H9 (cell line): Measurements from ENCODE around the gene ASF1B. TPM values are rescaled to one million over a fixed set of nuclear protein-coding genes. Genes with fewer than 3 reads are reported as not detected.

ENCODE experiments used
- DNase-seq: peaks from one replicate; pipeline ENCODE4 v3.0.0-alpha.2; 2017
- H2AFZ ChIP-seq: one replicate; pipeline ENCODE4 v1.6.1; 2013; ENCODE audit warnings: mild to moderate bottlenecking, low read length, control low read depth, moderate library complexity
- H2AK5ac ChIP-seq: 2 replicates; pipeline ENCODE4 v1.6.1; 2013; ENCODE audit warnings: low read length, control low read depth, mixed read lengths; ENCODE audit not compliant: insufficient read length
- H2BK120ac ChIP-seq: one replicate; pipeline ENCODE4 v1.6.1; 2013; ENCODE audit warnings: low read depth, mild to moderate bottlenecking, low read length, control low read depth, inconsistent platforms; ENCODE audit not compliant: poor library complexity, severe bottlenecking
- H2BK12ac ChIP-seq: 2 replicates; pipeline ENCODE4 v1.6.1; 2013; ENCODE audit warnings: low read length, control low read depth, mixed read lengths, low read depth; ENCODE audit not compliant: insufficient read length
- H2BK15ac ChIP-seq: 2 replicates; pipeline ENCODE4 v1.6.1; 2013; ENCODE audit warnings: low read depth, low read length, control low read depth
- H2BK20ac ChIP-seq: one replicate; pipeline ENCODE4 v1.6.1; 2013; ENCODE audit warnings: low read depth, mild to moderate bottlenecking, low read length, control low read depth, inconsistent platforms; ENCODE audit not compliant: poor library complexity, severe bottlenecking
- H2BK5ac ChIP-seq: 2 replicates; pipeline ENCODE4 v1.6.1; 2013; ENCODE audit warnings: low read length, control low read depth, mixed read lengths; ENCODE audit not compliant: insufficient read length
- H3K14ac ChIP-seq: 2 replicates; pipeline ENCODE4 v1.6.1; 2013; ENCODE audit warnings: low read length, control low read depth; ENCODE audit not compliant: insufficient read depth
- H3K18ac ChIP-seq: 2 replicates; pipeline ENCODE4 v1.6.1; 2013; ENCODE audit warnings: low read depth, mild to moderate bottlenecking, mixed read lengths, low read length, control low read depth; ENCODE audit not compliant: insufficient read length
- H3K23ac ChIP-seq: 2 replicates; pipeline ENCODE4 v1.6.1; 2013; ENCODE audit warnings: low read length, control low read depth, mixed read lengths, low read depth; ENCODE audit not compliant: insufficient read length
- H3K23me2 ChIP-seq: 2 replicates; pipeline ENCODE4 v1.6.1; 2013; ENCODE audit warnings: low read depth, mild to moderate bottlenecking, mixed read lengths, low read length, control low read depth; ENCODE audit not compliant: insufficient read length, poor library complexity, severe bottlenecking
- H3K27ac ChIP-seq: 2 replicates; pipeline ENCODE4 v1.5.1; 2013; ENCODE audit warnings: low read length, control low read depth, mixed read lengths, low read depth; ENCODE audit not compliant: insufficient read length
- H3K27me3 ChIP-seq: 2 replicates; pipeline ENCODE4 v1.6.1; 2013; ENCODE audit warnings: low read length, control low read depth, inconsistent platforms; ENCODE audit not compliant: insufficient read depth
- H3K4ac ChIP-seq: 2 replicates; pipeline ENCODE4 v1.6.1; 2013; ENCODE audit warnings: low read depth, mild to moderate bottlenecking, control low read depth, inconsistent platforms, low read length, moderate library complexity
- H3K4me1 ChIP-seq: 2 replicates; pipeline ENCODE4 v1.6.1; 2013; ENCODE audit warnings: low read length, control low read depth, inconsistent platforms; ENCODE audit not compliant: insufficient read depth
- H3K4me2 ChIP-seq: 2 replicates; pipeline ENCODE4 v1.6.1; 2013; ENCODE audit warnings: low read length, control low read depth, mixed read lengths; ENCODE audit not compliant: insufficient read length, insufficient read depth
- H3K56ac ChIP-seq: 2 replicates; pipeline ENCODE4 v1.6.1; 2013; ENCODE audit warnings: low read depth, mild to moderate bottlenecking, mixed read lengths, low read length, control low read depth; ENCODE audit not compliant: insufficient read length
- H3K79me1 ChIP-seq: 2 replicates; pipeline ENCODE4 v1.6.1; 2013; ENCODE audit warnings: low read depth, mild to moderate bottlenecking, moderate library complexity, low read length, control low read depth, inconsistent platforms; ENCODE audit not compliant: insufficient read depth, poor library complexity, severe bottlenecking
- H3K79me2 ChIP-seq: 2 replicates; pipeline ENCODE4 v1.6.1; 2013; ENCODE audit warnings: low read length, control low read depth, inconsistent platforms; ENCODE audit not compliant: insufficient read depth
- H3K9ac ChIP-seq: 2 replicates; pipeline ENCODE4 v1.6.1; 2013; ENCODE audit warnings: low read length, control low read depth, mixed read lengths; ENCODE audit not compliant: insufficient read length; ENCODE audit errors: extremely low read depth
- H3K9me3 ChIP-seq: one replicate; pipeline ENCODE4 v1.6.1; 2013; ENCODE audit warnings: low read depth, low read length, inconsistent platforms; ENCODE audit not compliant: control insufficient read depth
- H3T11ph ChIP-seq: one replicate; pipeline ENCODE4 v1.6.1; 2013; ENCODE audit warnings: mild to moderate bottlenecking, low read length, control low read depth, inconsistent platforms
- H4K20me1 ChIP-seq: one replicate; pipeline ENCODE4 v1.6.1; 2013; ENCODE audit not compliant: control insufficient read depth, insufficient read length, insufficient read depth
- H4K5ac ChIP-seq: 2 replicates; pipeline ENCODE4 v1.6.1; 2013; ENCODE audit warnings: low read depth, mild to moderate bottlenecking, mixed read lengths, low read length, control low read depth; ENCODE audit not compliant: insufficient read length
- H4K8ac ChIP-seq: replicated peaks from 2 replicates; pipeline ENCODE4 v1.6.1; 2013; ENCODE audit warnings: low read length, control low read depth, mixed read lengths, low read depth; ENCODE audit not compliant: insufficient read length
- H4K91ac ChIP-seq: 2 replicates; pipeline ENCODE4 v1.6.1; 2013; ENCODE audit warnings: low read depth, mild to moderate bottlenecking, moderate library complexity, mixed read lengths, low read length, control low read depth; ENCODE audit not compliant: insufficient read length
- H3K27ac Mint-ChIP-seq, 3 experiments: 2 replicates in 2 of 3; 3 replicates in 1 of 3; pipeline ENCODE4 v1.8.0; 2020 to 2021; ENCODE audit warnings: mixed read lengths in 3 of 3, mild to moderate bottlenecking in 1 of 3, moderate library complexity in 1 of 3
- H3K27me3 Mint-ChIP-seq: 2 replicates; pipeline ENCODE4 v1.8.0; 2021; ENCODE audit warnings: low read depth, mild to moderate bottlenecking, moderate library complexity, mixed read lengths
- H3K36me3 Mint-ChIP-seq, 3 experiments: 2 replicates in 2 of 3; 3 replicates in 1 of 3; pipeline ENCODE4 v1.8.0; 2020 to 2021; ENCODE audit warnings: low read depth in 3 of 3, mixed read lengths in 3 of 3; ENCODE audit not compliant: insufficient read depth in 1 of 3
- H3K4me1 Mint-ChIP-seq, 2 experiments: 2 replicates each; pipeline ENCODE4 v1.8.0; 2020; ENCODE audit warnings: mixed read lengths in 2 of 2
- H3K4me3 Mint-ChIP-seq, 2 experiments: 2 replicates in 1 of 2; 3 replicates in 1 of 2; pipeline ENCODE4 v1.8.0; 2020 to 2021; ENCODE audit warnings: mild to moderate bottlenecking in 2 of 2, mixed read lengths in 2 of 2, moderate library complexity in 1 of 2
- H3K9me3 Mint-ChIP-seq, 2 experiments: 2 replicates in 1 of 2; 3 replicates in 1 of 2; pipeline ENCODE4 v1.8.0; 2020; ENCODE audit warnings: mild to moderate bottlenecking in 2 of 2, mixed read lengths in 2 of 2, moderate library complexity in 1 of 2
- whole genome bisulfite sequencing: extraction: QIAGEN DNeasy Blood & Tissue Kit; methylation state at CpG from one replicate; pipeline ENCODE4 v1.1.7; 2013; ENCODE audit warnings: missing lambda C conversion rate, low lambda C conversion rate, mixed read lengths; ENCODE audit not compliant: insufficient read length; ENCODE audit errors: extremely low coverage; 5-methylcytosine and 5-hydroxymethylcytosine counted together
- total RNA-seq: library from RNA; stranded (reverse); gene quantifications from 2 replicates; pipeline ENCODE4 v1.2.1, GENCODE V29; 2021
- TF ChIP-seq, protein P1 (sequence below): fragments of 200-600 bp; sonication (generic); conservative IDR thresholded peaks from 3 replicates; pipeline ENCODE4 v1.8.0; 2021; ENCODE audit warnings: antibody characterized with exemption, mild to moderate bottlenecking

Gene ASF1B
- total RNA-seq, 1 experiment from 2014 or later: 46.6 TPM

DNA sequence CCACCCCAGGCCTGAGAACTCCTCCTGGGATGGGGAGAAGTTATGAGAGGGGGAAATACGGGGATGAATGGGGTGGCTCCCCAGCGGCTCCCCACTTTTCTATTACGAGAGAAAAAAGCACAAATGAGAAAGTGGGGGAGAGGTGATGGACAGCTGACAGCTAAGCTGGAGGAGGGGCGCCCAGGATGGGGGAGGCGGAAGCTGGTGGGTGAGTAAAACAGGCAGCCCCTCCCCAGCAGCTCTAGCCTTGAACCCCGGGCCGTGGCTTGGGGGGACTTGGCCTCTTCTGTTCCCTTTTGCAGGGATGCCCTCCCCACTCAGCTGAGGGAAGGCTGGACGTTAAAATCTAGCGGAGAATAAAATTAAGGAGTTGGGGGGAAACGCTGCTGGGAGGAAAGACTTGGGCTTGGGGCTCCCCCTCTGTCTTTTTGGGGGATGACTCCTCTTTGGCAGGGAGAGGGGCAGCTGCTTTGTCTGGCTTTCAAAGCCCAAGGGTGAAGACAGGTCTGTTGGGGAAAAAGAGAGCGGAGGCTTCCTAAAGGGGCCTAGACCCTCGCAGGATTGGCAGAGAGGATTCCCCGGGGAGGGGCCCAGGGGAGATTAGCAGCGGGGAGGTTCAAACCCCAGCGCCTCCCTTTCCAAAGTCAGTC, 44.5 kb downstream of the ASF1B start:
- H2BK20ac ChIP-seq: no peak overlapping the region
- H3K27ac Mint-ChIP-seq: no peak overlapping the region; a peak in 1 of 7 replicates

More for the DNA sequence above, 44.5 kb downstream of the ASF1B start:
- Histone ChIP-seq H4K8ac (no peak overlapping the region), H3K18ac (no peak overlapping the region), H4K5ac (no peak overlapping the region), H3K79me2 (no peaks in the 10 kb centered on the region), H3K4me2 (peak overlapping the region; percentile 68), H4K91ac (no peak overlapping the region), H3K23ac (no peak overlapping the region), H2BK12ac (no peak overlapping the region), H2AFZ (no peak overlapping the region), H3K23me2 (peaks cover 8% of the 10 kb centered on the region), H3K9me3 (peaks cover 6% of the 10 kb centered on the region), H3K27ac (no peak overlapping the region), H2BK15ac (no peak overlapping the region), H3K14ac (no peak overlapping the region), H3K56ac (no peak overlapping the region), H3K4ac (no peak overlapping the region), H2BK5ac (no peak overlapping the region), H3K27me3 (no peaks in the 10 kb centered on the region), H3K9ac (no peak overlapping the region), H3K79me1 (no peaks in the 10 kb centered on the region), H2BK120ac (no peak overlapping the region), H4K20me1 (no peaks in the 10 kb centered on the region), H3T11ph (no peak overlapping the region), H2AK5ac (no peak overlapping the region), H3K4me1 (no peaks in the 10 kb centered on the region)
- peaks cover 17 to 37% (median 34%) of the 10 kb centered on the region in 3 experiments for H3K36me3 Mint-ChIP-seq
- peak overlapping the region; percentile 78 to 98 for H3K4me3 Mint-ChIP-seq
- peaks cover 23% of the 10 kb centered on the region for H3K27me3 Mint-ChIP-seq
- no CpG with 5 or more reads among the region's 15 CpGs for WGBS
- TF ChIP-seq, protein P1, sequence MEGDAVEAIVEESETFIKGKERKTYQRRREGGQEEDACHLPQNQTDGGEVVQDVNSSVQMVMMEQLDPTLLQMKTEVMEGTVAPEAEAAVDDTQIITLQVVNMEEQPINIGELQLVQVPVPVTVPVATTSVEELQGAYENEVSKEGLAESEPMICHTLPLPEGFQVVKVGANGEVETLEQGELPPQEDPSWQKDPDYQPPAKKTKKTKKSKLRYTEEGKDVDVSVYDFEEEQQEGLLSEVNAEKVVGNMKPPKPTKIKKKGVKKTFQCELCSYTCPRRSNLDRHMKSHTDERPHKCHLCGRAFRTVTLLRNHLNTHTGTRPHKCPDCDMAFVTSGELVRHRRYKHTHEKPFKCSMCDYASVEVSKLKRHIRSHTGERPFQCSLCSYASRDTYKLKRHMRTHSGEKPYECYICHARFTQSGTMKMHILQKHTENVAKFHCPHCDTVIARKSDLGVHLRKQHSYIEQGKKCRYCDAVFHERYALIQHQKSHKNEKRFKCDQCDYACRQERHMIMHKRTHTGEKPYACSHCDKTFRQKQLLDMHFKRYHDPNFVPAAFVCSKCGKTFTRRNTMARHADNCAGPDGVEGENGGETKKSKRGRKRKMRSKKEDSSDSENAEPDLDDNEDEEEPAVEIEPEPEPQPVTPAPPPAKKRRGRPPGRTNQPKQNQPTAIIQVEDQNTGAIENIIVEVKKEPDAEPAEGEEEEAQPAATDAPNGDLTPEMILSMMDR: peak; percentile 22; the same call in 1 of the 3 replicates
- peaks cover 13 to 15% of the 10 kb centered on the region in 2 experiments for H3K9me3 Mint-ChIP-seq
- peaks cover 12% of the 10 kb centered on the region in 2 experiments for H3K4me1 Mint-ChIP-seq
- DNase-seq: no peak
